Astrocyte (in vitro differentiated cells and primary cell): ENCODE data around the gene EDNRB.

Experiments used
- CTCF ChIP-seq: IDR thresholded peaks from 2 replicates; pipeline ENCODE4 v1.5.1; 2011; ENCODE audit warnings: low read depth, mild to moderate bottlenecking, inconsistent platforms, low read length, moderate library complexity; ENCODE audit not compliant: insufficient read depth
- EZH2 ChIP-seq: IDR thresholded peaks from 2 replicates; pipeline ENCODE4 v1.6.1; 2012; ENCODE audit warnings: mild to moderate bottlenecking, low read length, inconsistent platforms; ENCODE audit not compliant: insufficient read depth

GRCh38 chr13:77918391-77919245 lies at the start of gene EDNRB:
- TF ChIP-seq CTCF (peak; percentile 8), EZH2 (peak; percentile 42)
